GM21381 (cell line): ENCODE results near the gene LPP.

ENCODE experiments used
- ATAC-seq: cut with Tn5 transposase; IDR thresholded peaks from one replicate; pipeline ENCODE4 v1.9.1; 2021; ENCODE audit warnings: mild to moderate bottlenecking, moderate library complexity; ENCODE audit not compliant: unreplicated experiment

The LPP gene

DNA sequence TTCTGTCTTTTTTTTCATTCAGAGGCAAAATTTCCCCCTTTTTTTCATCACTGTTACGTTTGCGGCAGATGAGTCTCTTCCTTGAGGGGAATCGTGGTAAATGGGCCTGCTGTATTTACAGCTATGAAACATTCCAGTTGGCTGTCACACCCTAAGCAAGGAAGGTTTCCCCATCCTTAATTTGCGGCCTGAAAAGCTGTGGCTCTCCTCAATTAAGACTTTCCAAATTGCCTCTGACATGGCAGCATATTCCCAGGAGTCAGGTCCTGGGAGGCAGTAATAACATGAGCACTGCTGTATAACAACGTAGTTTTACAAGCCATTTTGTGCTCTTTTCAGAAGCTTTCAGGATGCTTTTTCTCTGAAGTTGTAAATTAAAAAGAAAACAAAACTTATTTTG, 420.9 kb downstream of the LPP start:
- no peak for ATAC-seq

- no peak for ATAC-seq
Measured at GRCh38 chr3:188575501-188575900, 421.5 kb downstream of the LPP start.

DNA sequence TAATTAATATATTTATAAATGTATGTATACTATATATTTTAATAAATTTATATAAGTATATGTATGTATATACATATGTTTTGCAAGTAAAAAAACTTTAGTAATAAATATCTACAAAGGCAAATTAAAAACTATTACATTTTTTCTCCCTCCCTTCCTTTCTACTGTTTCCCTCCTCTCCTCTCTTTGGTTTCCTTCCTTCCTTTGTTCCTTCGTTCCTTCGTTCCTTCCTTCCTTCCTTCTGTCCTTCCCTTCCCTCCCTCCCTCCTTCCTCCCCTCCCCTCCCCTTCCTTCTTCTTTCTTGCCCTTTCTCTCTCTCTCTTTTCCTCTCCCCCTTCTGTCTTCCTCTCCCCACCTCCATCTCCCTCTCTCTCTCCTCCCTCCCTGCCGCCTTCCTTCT, 423.6 kb downstream of the LPP start:
- ATAC-seq = no peak

DNA sequence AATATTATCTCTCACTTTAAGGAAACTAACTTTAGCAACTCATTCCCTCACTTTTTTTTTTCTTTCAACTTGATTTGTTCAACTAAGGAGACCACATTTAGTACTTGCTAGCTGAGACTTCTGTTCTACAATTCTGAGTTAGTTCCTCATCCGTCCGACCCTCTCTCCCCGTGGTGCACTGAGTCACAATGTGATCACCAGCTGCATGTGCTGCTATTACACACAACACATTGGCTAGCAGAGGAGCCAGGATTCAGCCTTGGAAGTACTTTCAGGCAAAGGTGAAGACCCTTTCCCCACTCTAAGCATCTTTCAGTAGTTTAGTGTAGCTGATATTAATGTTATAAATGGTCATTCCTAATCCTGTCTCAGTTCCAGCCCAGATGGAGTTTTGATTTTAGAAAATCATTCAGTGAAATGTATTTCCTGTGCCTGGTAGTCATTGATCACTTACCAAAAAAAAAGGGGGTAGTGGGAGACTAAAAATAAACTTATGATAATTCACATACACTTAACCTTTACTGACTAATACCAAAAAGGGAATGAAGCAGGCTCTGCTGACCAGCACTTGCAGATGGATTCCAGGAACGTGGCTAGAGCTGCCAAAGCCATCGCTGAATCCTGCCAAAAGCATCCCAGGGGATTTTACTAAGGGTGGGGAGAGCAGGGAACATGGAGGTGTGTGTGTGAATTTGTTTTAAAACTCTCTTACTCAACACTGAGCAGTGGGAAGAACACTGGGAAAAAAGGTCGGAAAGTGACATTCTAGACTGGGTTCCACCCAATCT, 424.8 kb downstream of the LPP start:
- ATAC-seq = no peak

GRCh38 chr3:188580223-188580622, 426.3 kb downstream of the LPP start:
- ATAC-seq = no peak

GRCh38 chr3:188580659-188581058, 426.7 kb downstream of the LPP start:
- ATAC-seq = no peak

- ATAC-seq = no peak
Measured at GRCh38 chr3:188581365-188581764, 427.4 kb downstream of the LPP start.

DNA sequence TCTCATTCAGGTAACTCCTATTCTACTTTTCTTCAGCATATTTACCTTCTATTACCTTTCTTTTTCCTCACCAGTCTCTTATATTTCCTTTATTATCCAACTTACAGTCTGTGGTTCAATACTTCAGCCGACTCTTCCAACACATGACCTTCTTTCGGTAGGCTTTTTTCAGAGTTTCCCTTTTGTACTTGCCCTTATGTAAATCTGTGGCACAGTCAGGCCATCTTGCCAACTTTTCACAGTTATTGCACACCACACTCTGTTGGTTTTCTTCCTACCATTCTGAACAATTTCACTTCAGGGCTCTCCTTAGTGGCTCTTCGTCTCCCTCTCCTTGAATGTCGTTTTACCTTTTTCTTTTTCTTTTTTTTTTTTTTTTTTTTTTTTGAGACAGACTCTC, 427.8 kb downstream of the LPP start:
- no peak for ATAC-seq

DNA sequence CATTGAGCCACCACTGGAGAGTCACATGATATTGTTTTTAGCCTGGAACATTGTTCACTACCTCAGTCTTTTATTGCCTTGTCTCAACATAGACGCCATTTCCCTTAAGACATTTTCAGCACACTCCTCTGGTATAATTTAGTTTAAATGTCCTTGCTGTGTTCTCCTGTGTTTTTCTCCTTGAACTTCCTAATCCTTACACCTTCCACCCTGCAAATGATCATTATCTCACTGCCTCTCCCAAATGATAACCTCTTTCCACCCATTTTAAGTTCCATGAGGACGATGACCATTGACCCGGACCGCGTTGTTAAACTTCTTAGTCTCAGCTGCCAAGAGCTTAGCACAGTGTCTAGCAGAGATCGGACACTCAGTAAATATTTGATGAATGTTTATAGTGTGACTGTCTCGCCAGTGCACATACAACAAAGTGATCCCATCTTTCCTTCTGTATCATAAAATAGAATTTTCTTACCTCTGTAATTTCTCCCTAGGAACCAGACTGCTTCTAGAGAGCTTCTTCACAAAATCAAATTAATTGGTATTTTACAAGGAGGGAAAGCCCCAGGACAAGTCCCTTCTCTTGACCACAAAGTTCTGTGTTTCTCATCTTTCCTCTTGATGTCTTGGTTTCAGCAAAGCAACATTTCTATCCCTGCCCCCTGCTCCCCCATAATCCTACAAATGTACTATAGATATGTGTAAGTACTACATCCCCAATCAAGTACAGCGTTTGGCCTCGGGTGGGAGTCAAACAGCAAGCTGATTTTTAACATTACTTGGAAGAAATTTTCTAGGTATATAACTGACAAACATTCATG, 429.6 kb downstream of the LPP start:
- ATAC-seq = no peak

GRCh38 chr3:188584162-188584529, 430.2 kb downstream of the LPP start:
- no peak for ATAC-seq

DNA sequence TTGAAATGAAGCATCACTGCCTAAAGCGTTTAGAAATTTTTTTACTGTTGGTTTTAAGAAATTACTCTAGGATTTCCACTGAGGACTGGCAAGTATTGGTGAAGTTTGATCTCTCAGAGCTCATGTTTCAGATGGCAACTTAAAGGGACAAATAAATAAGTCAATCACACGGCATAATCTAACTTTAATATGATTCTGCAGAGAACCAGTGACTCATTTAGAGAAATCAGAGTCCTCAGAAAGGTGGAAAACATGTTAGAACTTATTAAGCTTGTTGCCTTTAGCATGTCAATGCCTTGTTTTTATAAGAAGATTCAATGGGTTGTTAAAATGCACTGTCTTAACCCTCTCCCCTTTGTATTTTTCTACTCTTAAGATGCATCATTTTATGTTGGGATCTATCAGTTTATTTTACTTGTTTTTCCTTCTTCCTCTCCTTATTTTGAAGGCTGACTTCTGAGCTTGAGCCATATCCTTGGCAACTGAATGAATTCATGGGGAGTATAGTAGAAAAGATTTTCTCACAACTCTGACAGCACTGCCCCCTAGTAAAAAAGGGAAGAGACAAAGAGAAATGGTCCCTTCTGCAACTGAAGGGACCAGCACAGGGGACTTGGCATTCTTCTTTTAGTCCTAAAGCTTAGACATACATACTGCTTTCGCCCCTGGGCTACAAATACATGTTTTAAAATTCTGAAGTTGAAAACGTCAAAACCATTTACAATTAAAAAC, 431.2 kb downstream of the LPP start:
- no peak for ATAC-seq

GRCh38 chr3:188589071-188589470, 435.1 kb downstream of the LPP start:
- ATAC-seq = no peak

DNA sequence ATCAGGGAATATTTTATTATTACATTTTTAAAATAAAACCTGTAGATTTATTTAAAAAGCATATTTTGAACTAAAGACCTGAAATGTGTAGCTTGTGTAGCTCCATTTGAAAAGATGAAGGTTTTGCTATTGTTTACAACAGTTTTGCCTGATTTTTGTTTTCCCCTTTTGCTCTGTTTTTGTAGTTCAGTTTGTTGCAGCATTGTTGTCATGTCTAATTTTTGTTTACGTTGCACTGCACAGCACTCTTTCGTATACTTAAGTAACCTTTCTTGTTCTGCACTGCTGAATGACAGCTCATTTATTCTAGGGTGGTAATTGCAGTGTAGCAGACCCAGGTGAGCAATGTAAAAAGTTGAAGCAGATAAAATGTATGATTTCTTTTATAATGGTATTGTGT, 435.8 kb downstream of the LPP start:
- ATAC-seq = no peak

DNA sequence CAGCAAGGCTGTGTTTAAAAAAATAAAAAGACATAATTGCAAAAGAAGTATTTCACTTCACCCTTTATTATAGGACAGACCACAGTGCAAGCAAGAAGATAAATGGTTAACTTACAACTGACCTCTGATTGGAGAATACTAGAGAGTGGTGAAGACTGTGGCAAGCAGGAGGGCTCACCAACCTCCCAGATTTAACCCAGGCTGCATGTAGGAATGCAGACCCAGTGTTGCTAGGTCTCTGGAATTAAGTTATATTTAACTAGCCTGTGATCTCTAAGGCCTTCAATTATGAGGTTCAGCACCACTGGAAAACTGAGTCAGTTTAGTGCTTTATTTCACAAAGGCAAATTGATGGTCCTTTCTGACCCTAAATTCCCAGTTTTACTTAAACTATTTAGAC, 436.6 kb downstream of the LPP start:
- ATAC-seq = no peak

DNA sequence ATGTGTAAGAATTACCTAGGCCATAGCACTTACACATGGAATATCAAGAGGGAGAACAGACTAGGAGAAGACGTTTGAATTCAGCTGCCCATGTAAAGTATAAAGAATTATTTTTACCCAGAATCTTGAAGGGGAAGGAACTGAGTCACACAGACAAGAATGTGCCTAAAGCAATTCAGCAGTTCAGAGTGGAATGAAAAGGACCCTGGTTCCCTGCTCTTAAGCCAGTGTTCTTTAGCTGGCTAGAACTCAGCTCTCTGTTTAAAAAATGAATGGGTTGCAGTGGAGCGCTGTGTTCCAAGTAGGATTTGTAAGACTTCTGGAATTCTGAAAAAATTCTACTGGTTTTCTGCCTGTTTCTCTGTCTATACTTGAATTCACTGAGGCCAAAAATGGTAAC, 440.2 kb downstream of the LPP start:
- ATAC-seq = no peak

DNA sequence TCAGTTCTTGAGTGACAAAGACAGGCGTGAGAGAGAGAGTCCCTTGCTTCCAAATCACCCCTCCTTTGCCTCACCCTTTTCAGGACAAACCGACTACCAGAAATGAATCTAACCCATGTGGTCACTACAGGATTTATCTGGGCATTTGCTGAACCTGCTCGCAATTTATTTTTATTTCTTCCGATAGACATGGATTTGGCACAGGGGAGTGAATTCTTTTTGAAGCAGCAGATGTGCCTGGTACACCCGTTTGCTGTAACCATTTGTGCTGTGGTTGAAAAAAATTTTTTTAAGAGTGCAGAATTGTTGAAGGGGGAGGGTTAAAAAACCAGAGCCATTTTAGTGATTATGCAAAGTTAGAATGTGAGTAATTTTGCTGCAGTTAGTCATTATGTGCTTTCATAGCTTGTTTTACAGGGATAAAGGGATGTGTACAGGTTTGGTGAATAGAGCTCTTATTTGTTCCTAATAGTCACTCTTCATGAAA, 442.0 kb downstream of the LPP start:
- no peak for ATAC-seq

DNA sequence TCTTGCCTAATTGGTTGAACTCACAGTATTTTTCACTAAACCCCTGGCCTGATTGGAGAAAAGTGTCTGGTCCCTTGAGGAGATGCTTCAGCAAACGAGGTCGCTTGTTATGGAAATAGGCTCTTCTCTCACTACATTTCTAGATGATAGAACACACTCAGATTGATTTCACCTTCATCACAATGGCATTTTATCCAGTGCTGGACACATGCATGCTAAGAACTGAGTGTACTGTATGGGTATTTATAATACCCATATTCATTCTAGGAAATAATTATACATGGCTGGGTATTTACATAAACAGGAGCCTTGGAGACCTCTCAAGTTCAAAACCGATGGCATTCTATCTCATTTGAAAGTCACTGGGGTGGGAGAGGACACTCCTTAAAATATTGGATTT, 444.9 kb downstream of the LPP start:
- no peak for ATAC-seq

GRCh38 chr3:188602111-188602510, 448.2 kb downstream of the LPP start:
- no peak for ATAC-seq

DNA sequence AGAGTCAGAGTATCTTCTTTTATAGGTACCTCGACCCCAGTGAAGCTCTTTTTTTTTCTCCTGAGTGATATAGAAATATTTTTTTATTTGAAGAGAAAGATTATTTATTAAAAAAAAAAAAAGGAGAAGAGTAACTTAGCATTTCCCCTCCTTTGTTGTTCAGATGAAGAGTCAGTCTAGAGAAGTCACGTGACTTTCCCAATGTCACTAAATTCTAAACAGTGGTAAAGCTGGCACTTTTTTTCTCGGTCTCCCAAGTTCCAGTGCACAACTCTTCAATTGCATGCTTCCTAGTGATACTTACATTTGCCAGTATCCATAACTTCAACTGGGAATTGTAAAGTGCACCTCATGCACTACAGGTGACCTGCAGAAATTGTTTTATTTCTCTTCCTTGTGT, 448.7 kb downstream of the LPP start:
- no peak for ATAC-seq

DNA sequence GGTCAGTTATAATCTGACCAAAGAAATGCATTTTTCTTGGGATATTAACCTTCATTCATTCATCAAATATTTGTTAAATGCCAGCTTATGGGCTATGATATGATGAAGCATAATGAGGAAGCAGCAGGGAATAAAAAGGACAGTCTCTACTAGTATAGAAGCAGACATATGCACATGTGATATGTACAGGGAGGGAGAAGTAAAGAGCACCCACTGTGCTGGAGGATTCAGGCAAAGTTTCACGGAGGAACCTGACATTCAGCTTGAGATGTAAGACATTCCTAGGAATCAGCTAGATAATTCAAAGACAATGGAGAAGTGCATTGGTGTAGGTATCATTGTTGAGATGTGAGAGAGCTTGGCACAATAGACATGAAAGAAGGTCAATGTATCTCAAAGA, 450.7 kb downstream of the LPP start:
- no peak for ATAC-seq

GRCh38 chr3:188605231-188605630, 451.3 kb downstream of the LPP start:
- ATAC-seq = no peak

GRCh38 chr3:188605905-188606304, 451.9 kb downstream of the LPP start:
- no peak for ATAC-seq
